ENCODE data around the gene UBTF. TPM values are rescaled to one million over a fixed set of nuclear protein-coding genes. Genes with fewer than 3 reads are reported as not detected.

Gene UBTF
- total and polyA plus RNA-seq, 2 donors (not counting 1 experiment from before 2014, with no cell fraction given) = 43.1 to 179 TPM

GRCh38 chr17:44236444-44236991 is 17.0 kb upstream of the UBTF start:
- peaks cover 11% of the 10 kb centered on the region for H3K27me3 Mint-ChIP-seq
- Histone ChIP-seq H2AFZ (ENCODE audit: insufficient read depth, low read depth, low read length, poor library complexity, severe bottlenecking) (no peak overlapping the region), H3K79me2 (ENCODE audit: control insufficient read depth, insufficient read depth, low read length) (no peaks in the 10 kb centered on the region), H3K9ac (ENCODE audit: low read length) (no peak overlapping the region), H3K27ac (ENCODE audit: low read length in 2 of 2) (no peak overlapping the region), H3K27me3 (replicated peaks in 1 of 4; ENCODE audit: control extremely low read depth in 1 of 4, control insufficient read depth in 3 of 4, insufficient read depth in 4 of 4, low read length in 3 of 4) (no peaks in the 10 kb centered on the region), H3K4me2 (replicated peaks; ENCODE audit: low read depth, low read length, poor library complexity, severe bottlenecking) (no peak overlapping the region), H3K36me3 (replicated peaks in 1 of 2; ENCODE audit: control extremely low read depth in 1 of 2, control insufficient read depth in 1 of 2, extremely low read depth in 1 of 2, insufficient read depth in 2 of 2, low read length in 1 of 2) (no peaks in the 10 kb centered on the region), H3K9me3 (ENCODE audit: control extremely low read depth in 1 of 3, control insufficient read depth in 2 of 3, insufficient read depth in 1 of 3, low read length in 2 of 3) (no peaks in the 10 kb centered on the region), H4K20me1 (ENCODE audit: control insufficient read depth, insufficient read depth, low read length, poor library complexity, severe bottlenecking) (no peaks in the 10 kb centered on the region), H3K4me3 (ENCODE audit: control extremely low read depth in 1 of 5, extremely low read depth in 1 of 5, insufficient read depth in 1 of 5, low read depth in 2 of 5, low read length in 4 of 5) (no peak overlapping the region), H3K4me1 (ENCODE audit: control insufficient read depth in 2 of 2, insufficient read depth in 2 of 2, low read length in 2 of 2) (peaks cover 0 to 3% of the 10 kb centered on the region in 2 donors)
- no peak overlapping the region for H3K4me3 Mint-ChIP-seq
- H3K4me1 Mint-ChIP-seq = peaks cover 5% of the 10 kb centered on the region
- no peaks in the 10 kb centered on the region for H3K9me3 Mint-ChIP-seq (ENCODE audit: insufficient read depth)
- WGBS (ENCODE audit: insufficient coverage) = 80% methylated on average over 1 of the region's 5 CpGs
- TF ChIP-seq EZH2 (IDR thresholded peaks at IDR 0.05; ENCODE audit: borderline replicate concordance, insufficient read depth, low read depth, low read length, poor library complexity, severe bottlenecking) = no peak
- TF ChIP-seq CTCF (IDR thresholded peaks at IDR 0.05) = no peak
- H3K27ac Mint-ChIP-seq = no peak overlapping the region
- POLR2A ChIA-PET = no interaction called here
- ATAC-seq (ENCODE audit: low read depth) (no peak), DNase-seq (no peak)
- CTCF ChIA-PET = no interaction called here
- intact Hi-C loops (cut with micrococcal nuclease) = no loop called here

- no peaks in the 10 kb centered on the region for H3K36me3 ChIP-seq (replicated peaks in 1 of 2; ENCODE audit: control extremely low read depth in 1 of 2, control insufficient read depth in 1 of 2, extremely low read depth in 1 of 2, insufficient read depth in 2 of 2, low read length in 1 of 2)
- WGBS (ENCODE audit: insufficient coverage) = 93% methylated on average over 5 of the region's 5 CpGs
- DNase-seq = no peak
- TF ChIP-seq EZH2 (IDR thresholded peaks at IDR 0.05; ENCODE audit: borderline replicate concordance, insufficient read depth, low read depth, low read length, poor library complexity, severe bottlenecking) (no peak), CTCF (IDR thresholded peaks at IDR 0.05) (no peak)
- H3K9me3 Mint-ChIP-seq (ENCODE audit: insufficient read depth) = no peaks in the 10 kb centered on the region
- H3K9me3 ChIP-seq (ENCODE audit: control extremely low read depth in 1 of 3, control insufficient read depth in 2 of 3, insufficient read depth in 1 of 3, low read length in 2 of 3) = no peaks in the 10 kb centered on the region
- ChIA-PET POLR2A (no interaction called here), CTCF (no interaction called here)
- no peak overlapping the region for H3K9ac ChIP-seq (ENCODE audit: low read length)
- H3K4me1 ChIP-seq (ENCODE audit: control insufficient read depth in 2 of 2, insufficient read depth in 2 of 2, low read length in 2 of 2) = no peaks in the 10 kb centered on the region
- no peak overlapping the region for H3K4me3 ChIP-seq (ENCODE audit: control extremely low read depth in 1 of 5, extremely low read depth in 1 of 5, insufficient read depth in 1 of 5, low read depth in 2 of 5, low read length in 4 of 5)
- no peak for ATAC-seq (ENCODE audit: low read depth)
- intact Hi-C loops (cut with micrococcal nuclease) = no loop called here
- H2AFZ ChIP-seq (ENCODE audit: insufficient read depth, low read depth, low read length, poor library complexity, severe bottlenecking) = no peak overlapping the region
- H4K20me1 ChIP-seq (ENCODE audit: control insufficient read depth, insufficient read depth, low read length, poor library complexity, severe bottlenecking) = no peaks in the 10 kb centered on the region
- no peak overlapping the region for H3K4me2 ChIP-seq (replicated peaks; ENCODE audit: low read depth, low read length, poor library complexity, severe bottlenecking)
- no peak overlapping the region for H3K27ac ChIP-seq (ENCODE audit: low read length in 2 of 2)
- H3K27ac Mint-ChIP-seq = no peak overlapping the region
- H3K79me2 ChIP-seq (ENCODE audit: control insufficient read depth, insufficient read depth, low read length) = no peaks in the 10 kb centered on the region
- no peaks in the 10 kb centered on the region for H3K4me1 Mint-ChIP-seq
- H3K4me3 Mint-ChIP-seq = no peak overlapping the region
- peaks cover 11% of the 10 kb centered on the region for H3K27me3 Mint-ChIP-seq
- H3K27me3 ChIP-seq (replicated peaks in 1 of 4; ENCODE audit: control extremely low read depth in 1 of 4, control insufficient read depth in 3 of 4, insufficient read depth in 4 of 4, low read length in 3 of 4) = no peaks in the 10 kb centered on the region
Observed at GRCh38 chr17:44235583-44235936, 16.1 kb upstream of the UBTF start.

All from B cell (primary cell).